MCF 10A (cell line): ENCODE results near the gene C1orf122. TPM values are rescaled to one million over a fixed set of nuclear protein-coding genes. Genes with fewer than 3 reads are reported as not detected.

Source experiments
- BruUV-seq: library from RNA; stranded (reverse); fragments of 400-500 nt; replicated peaks from 2 replicates; lab custom pipeline; 2021; lab: Mats Ljungman, UMichigan
- CTCF ChIA-PET: fragments of 300-600 bp; sonication (Branson Sonifier 250); formaldehyde crosslinking; extraction: SDS; loops from one replicate; lab custom pipeline; 2021; ENCODE audit warnings: antibody characterized with exemption, inconsistent platforms; lab: Yijun Ruan, JAX
- POLR2A ChIA-PET: fragments of 300-600, 350-650 bp; sonication (Branson Sonifier 250); formaldehyde crosslinking; extraction: SDS; loops from one replicate; lab custom pipeline; 2020; ENCODE audit warnings: antibody characterized with exemption, inconsistent platforms; lab: Yijun Ruan, JAX
- DNase-seq: peaks from one replicate; pipeline ENCODE4 v3.0.0-alpha.2; 2018; ENCODE audit not compliant: unreplicated experiment
- H3K27ac Mint-ChIP-seq: one replicate; pipeline ENCODE4 v1.8.0; 2022; ENCODE audit warnings: mild to moderate bottlenecking, low read depth, mixed read lengths; ENCODE audit not compliant: unreplicated experiment
- H3K27me3 Mint-ChIP-seq: one replicate; pipeline ENCODE4 v1.8.0; 2022; ENCODE audit warnings: mixed read lengths; ENCODE audit not compliant: insufficient read depth, unreplicated experiment
- H3K36me3 Mint-ChIP-seq: one replicate; pipeline ENCODE4 v1.8.0; 2022; ENCODE audit warnings: mild to moderate bottlenecking, moderate library complexity, mixed read lengths; ENCODE audit not compliant: insufficient read depth, unreplicated experiment
- H3K4me1 Mint-ChIP-seq: one replicate; pipeline ENCODE4 v1.8.0; 2022; ENCODE audit warnings: mixed read lengths; ENCODE audit not compliant: insufficient read depth, unreplicated experiment
- H3K4me3 Mint-ChIP-seq: one replicate; pipeline ENCODE4 v1.8.0; 2022; ENCODE audit warnings: mild to moderate bottlenecking, moderate library complexity, mixed read lengths; ENCODE audit not compliant: unreplicated experiment
- H3K9me3 Mint-ChIP-seq: one replicate; pipeline ENCODE4 v1.8.0; 2022; ENCODE audit warnings: mixed read lengths; ENCODE audit not compliant: unreplicated experiment
- CTCF ChIP-seq: fragments of 200-600 bp; IDR thresholded peaks from one replicate; pipeline ENCODE4 v1.8.0; 2022; ENCODE audit warnings: antibody characterized with exemption, mild to moderate bottlenecking; ENCODE audit not compliant: unreplicated experiment
- intact Hi-C: fragments of 100-400 bp; cut with micrococcal nuclease; formaldehyde crosslinking; loops from 2 replicates; pipeline ENCODE4 v1.14.1; 2022
- total RNA-seq: library from RNA; stranded (reverse); gene quantifications from 2 replicates; pipeline ENCODE4 v1.2.3, GENCODE V29; 2022

C1orf122 gene
- total RNA-seq, 1 experiment from 2014 or later = 81.5 TPM

GRCh38 chr1:37821481-37821880, 13.9 kb downstream of the C1orf122 start:
- H3K4me3 Mint-ChIP-seq = no peak overlapping the region
- peaks cover 5% of the 10 kb centered on the region for H3K4me1 Mint-ChIP-seq
- DNase-seq = no peak
- intact Hi-C loops = no loop called here
- BruUV-seq = no TSS peak
- H3K9me3 Mint-ChIP-seq = no peaks in the 10 kb centered on the region
- H3K27me3 Mint-ChIP-seq = no peaks in the 10 kb centered on the region
- peaks cover 88% of the 10 kb centered on the region for H3K36me3 Mint-ChIP-seq
- no peak for TF ChIP-seq CTCF
- ChIA-PET CTCF (no interaction called here), POLR2A (interaction anchor here (0.6 to 3.0 kb wide), 4 partner anchors 10 to 77 kb away, joined by 3 to 15 read pairs (median 3); partner anchors contain the start of genes C1orf122 and YRDC)
- H3K27ac Mint-ChIP-seq = no peak overlapping the region

- no peaks in the 10 kb centered on the region for H3K27me3 Mint-ChIP-seq
- CTCF ChIA-PET = interaction anchor here (0.6 to 1.2 kb wide), 2 partner anchors 37 to 53 kb away, joined by 3 to 11 read pairs; partner anchors contain the start of gene MTF1
- H3K9me3 Mint-ChIP-seq = no peaks in the 10 kb centered on the region
- DNase-seq = no peak
- H3K4me3 Mint-ChIP-seq = no peak overlapping the region
- H3K36me3 Mint-ChIP-seq = peaks cover 86% of the 10 kb centered on the region
- POLR2A ChIA-PET = interaction anchor here (0.6 to 3.0 kb wide), 7 partner anchors 15 to 1132 kb away, joined by 3 to 15 read pairs (median 3); partner anchors contain the start of genes C1orf122 and YRDC
- H3K4me1 Mint-ChIP-seq = peaks cover 10% of the 10 kb centered on the region
- no peak overlapping the region for H3K27ac Mint-ChIP-seq
- no peak for TF ChIP-seq CTCF
- intact Hi-C loops = no loop called here
- BruUV-seq = no TSS peak
Observed at GRCh38 chr1:37822906-37823815, 15.6 kb downstream of the C1orf122 start.

GRCh38 chr1:37824001-37824400, 16.4 kb downstream of the C1orf122 start:
- CTCF ChIA-PET = interaction anchor here (0.6 kb wide), 1 partner anchor 52 kb away, joined by 3 read pairs; no protein-coding TSS in a partner anchor

More at GRCh38 chr1:37824001-37824400, 16.4 kb downstream of the C1orf122 start:
- Mint-ChIP-seq H3K4me1 (peaks cover 17% of the 10 kb centered on the region), H3K27ac (no peak overlapping the region), H3K36me3 (peaks cover 86% of the 10 kb centered on the region), H3K9me3 (no peaks in the 10 kb centered on the region), H3K4me3 (no peak overlapping the region), H3K27me3 (no peaks in the 10 kb centered on the region)
- no peak for DNase-seq
- no TSS peak for BruUV-seq
- no peak for TF ChIP-seq CTCF
- POLR2A ChIA-PET = interaction anchor here (3.0 kb wide), 1 partner anchor 16 kb away, joined by 15 read pairs; the partner anchor contains the start of genes C1orf122 and YRDC
- intact Hi-C loops = no loop called here
